Right atrium auricular region (tissue), 2 donors: ENCODE results near the gene IGFBP6. TPM values are rescaled to one million over a fixed set of nuclear protein-coding genes. Genes with fewer than 3 reads are reported as not detected.

ENCODE experiments used
- DNase-seq: peaks from one replicate; pipeline ENCODE4 v3.0.0-alpha.2; 2019; ENCODE audit warnings: low spot score
- H3K27ac ChIP-seq, 2 donors: fragments of 200-600 bp; sonication (generic); 1 replicate in 1 of 2; 2 replicates in 1 of 2; pipeline ENCODE4 v1.5.1; 2016 to 2019
- H3K27me3 ChIP-seq, 2 donors: fragments of 200-600 bp; sonication (generic); one replicate each; pipeline versions ENCODE4 v1.5.1 to v1.6.0; 2017 to 2019
- H3K36me3 ChIP-seq: fragments of 200-600 bp; sonication (generic); one replicate; pipeline ENCODE4 v1.5.1; 2016
- H3K4me1 ChIP-seq, 2 donors: fragments of 200-600 bp; sonication (generic); one replicate each; pipeline versions ENCODE4 v1.5.1 to v1.6.0; 2017 to 2019
- H3K4me3 ChIP-seq, 2 donors: fragments of 200-600 bp; sonication (generic); 1 replicate in 1 of 2; 2 replicates in 1 of 2; pipeline ENCODE4 v1.5.1; 2017 to 2019; ENCODE audit warnings: mild to moderate bottlenecking in 1 of 2, moderate library complexity in 1 of 2
- H3K9me3 ChIP-seq, 2 donors: fragments of 200-600 bp; sonication (generic); one replicate each; pipeline ENCODE4 v1.5.1; 2019
- CTCF ChIP-seq, 2 donors: fragments of 200-600 bp; sonication (generic); IDR thresholded peaks; one replicate each; pipeline ENCODE4 v1.5.1; 2019; ENCODE audit warnings: antibody characterized with exemption in 2 of 2
- total RNA-seq, 2 donors: library from RNA; depleted of rRNA; stranded (reverse); fragments of >200 nt; gene quantifications; one replicate each; pipeline ENCODE4 v1.1.0, GENCODE V29; 2016

The IGFBP6 gene
- total RNA-seq, 2 donors from 2014 or later, result 99.0 to 358 TPM

- DNase-seq, result peak; percentile 58
- H3K4me1 ChIP-seq, result peaks cover 0 to 91% of the 10 kb centered on the region in 2 donors
Observed at GRCh38 chr12:53057816-53058500, 39.5 kb upstream of the IGFBP6 start.

GRCh38 chr12:53058674-53059433, 38.6 kb upstream of the IGFBP6 start:
- peaks cover 0 to 91% of the 10 kb centered on the region in 2 donors for H3K4me1 ChIP-seq
- no peaks in the 10 kb centered on the region for H3K9me3 ChIP-seq
- TF ChIP-seq CTCF (IDR thresholded peaks at IDR 0.05), result no peak
- peaks cover 89% of the 10 kb centered on the region for H3K36me3 ChIP-seq
- H3K27me3 ChIP-seq, result no peaks in the 10 kb centered on the region
- no peak for DNase-seq
- no peak overlapping the region for H3K4me3 ChIP-seq
- H3K27ac ChIP-seq, result peak overlapping the region in 1 of 2 donors; percentile 5

More at GRCh38 chr12:53057816-53058500, 39.5 kb upstream of the IGFBP6 start:
- no peaks in the 10 kb centered on the region for H3K27me3 ChIP-seq
- H3K27ac ChIP-seq, result peak overlapping the region; percentile 5 to 32
- TF ChIP-seq CTCF (IDR thresholded peaks at IDR 0.05), result no peak
- H3K9me3 ChIP-seq, result no peaks in the 10 kb centered on the region
- no peak overlapping the region for H3K4me3 ChIP-seq
- peaks cover 80% of the 10 kb centered on the region for H3K36me3 ChIP-seq

DNA sequence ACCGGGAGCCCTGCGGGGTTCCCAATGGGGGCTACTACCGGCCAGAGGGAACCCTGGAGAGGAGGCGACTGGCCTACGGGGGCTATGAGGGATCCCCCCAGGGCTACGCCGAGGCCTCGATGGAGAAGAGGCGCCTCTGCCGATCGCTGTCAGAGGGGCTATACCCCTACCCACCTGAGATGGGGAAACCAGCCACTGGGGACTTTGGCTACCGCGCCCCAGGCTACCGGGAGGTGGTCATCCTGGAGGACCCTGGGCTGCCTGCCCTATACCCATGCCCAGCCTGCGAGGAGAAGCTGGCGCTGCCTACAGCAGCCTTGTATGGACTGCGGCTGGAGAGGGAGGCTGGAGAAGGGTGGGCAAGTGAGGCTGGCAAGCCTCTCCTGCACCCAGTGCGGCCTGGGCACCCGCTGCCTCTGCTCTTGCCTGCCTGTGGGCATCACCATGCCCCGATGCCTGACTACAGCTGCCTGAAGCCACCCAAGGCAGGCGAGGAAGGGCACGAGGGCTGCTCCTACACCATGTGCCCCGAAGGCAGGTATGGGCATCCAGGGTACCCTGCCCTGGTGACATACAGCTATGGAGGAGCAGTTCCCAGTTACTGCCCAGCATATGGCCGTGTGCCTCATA, 37.9 kb upstream of the IGFBP6 start:
- no peak overlapping the region for H3K4me3 ChIP-seq

DNA sequence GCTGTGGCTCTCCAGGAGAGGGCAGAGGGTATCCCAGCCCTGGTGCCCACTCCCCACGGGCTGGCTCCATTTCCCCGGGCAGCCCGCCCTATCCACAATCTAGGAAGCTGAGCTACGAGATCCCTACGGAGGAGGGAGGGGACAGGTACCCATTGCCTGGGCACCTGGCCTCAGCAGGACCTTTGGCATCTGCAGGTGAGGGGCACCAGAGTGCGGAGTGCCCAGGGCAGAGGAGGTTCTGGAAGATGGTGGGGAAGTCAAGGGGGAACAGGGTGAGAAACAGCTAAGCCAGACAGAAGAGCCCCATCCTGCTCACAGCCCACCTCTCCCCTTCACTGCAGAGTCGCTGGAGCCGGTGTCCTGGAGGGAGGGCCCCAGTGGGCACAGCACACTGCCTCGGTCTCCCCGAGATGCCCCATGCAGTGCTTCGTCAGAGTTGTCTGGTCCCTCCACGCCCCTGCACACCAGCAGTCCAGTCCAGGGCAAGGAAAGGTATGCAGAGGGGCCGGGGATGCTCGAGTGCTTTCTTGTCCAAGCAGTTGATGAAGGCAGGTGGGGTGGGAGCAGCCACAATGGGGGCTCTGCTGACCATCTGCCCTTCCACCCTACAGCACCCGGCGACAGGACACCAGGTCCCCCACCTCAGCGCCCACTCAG, 37.3 kb upstream of the IGFBP6 start:
- Histone ChIP-seq H3K4me3 (no peak overlapping the region), H3K4me1 (peaks cover 0 to 91% of the 10 kb centered on the region in 2 donors), H3K9me3 (no peaks in the 10 kb centered on the region), H3K27ac (peak overlapping the region; percentile 54 to 60), H3K27me3 (no peaks in the 10 kb centered on the region), H3K36me3 (peaks cover 98% of the 10 kb centered on the region)
- no peak for TF ChIP-seq CTCF (IDR thresholded peaks at IDR 0.05)
- DNase-seq, result no peak

More for the DNA sequence above, 37.9 kb upstream of the IGFBP6 start:
- TF ChIP-seq CTCF (IDR thresholded peaks at IDR 0.05), result no peak
- Histone ChIP-seq H3K27me3 (no peaks in the 10 kb centered on the region), H3K9me3 (no peaks in the 10 kb centered on the region), H3K4me1 (peaks cover 0 to 91% of the 10 kb centered on the region in 2 donors), H3K27ac (no peak overlapping the region), H3K36me3 (peaks cover 96% of the 10 kb centered on the region)
- DNase-seq, result no peak

DNA sequence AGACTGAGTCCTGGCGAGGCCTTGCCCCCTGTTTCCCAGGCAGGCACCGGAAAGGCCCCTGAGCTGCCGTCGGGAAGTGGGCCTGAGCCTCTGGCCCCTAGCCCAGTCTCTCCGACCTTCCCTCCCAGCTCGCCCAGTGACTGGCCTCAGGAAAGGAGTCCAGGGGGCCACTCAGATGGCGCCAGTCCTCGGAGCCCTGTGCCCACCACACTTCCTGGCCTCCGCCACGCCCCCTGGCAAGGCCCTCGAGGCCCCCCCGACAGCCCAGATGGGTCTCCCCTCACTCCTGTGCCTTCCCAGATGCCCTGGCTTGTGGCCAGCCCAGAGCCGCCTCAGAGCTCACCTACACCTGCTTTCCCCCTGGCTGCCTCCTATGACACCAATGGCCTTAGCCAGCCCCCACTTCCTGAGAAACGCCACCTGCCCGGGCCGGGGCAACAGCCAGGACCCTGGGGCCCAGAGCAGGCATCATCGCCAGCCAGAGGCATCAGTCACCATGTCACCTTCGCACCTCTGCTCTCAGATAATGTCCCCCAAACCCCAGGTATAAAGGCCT, 36.7 kb upstream of the IGFBP6 start:
- no peak for DNase-seq
- no peak for TF ChIP-seq CTCF (IDR thresholded peaks at IDR 0.05)
- peaks cover 0 to 88% of the 10 kb centered on the region in 2 donors for H3K4me1 ChIP-seq
- H3K27ac ChIP-seq, result peak overlapping the region; percentile 54 to 60
- no peaks in the 10 kb centered on the region for H3K9me3 ChIP-seq
- no peaks in the 10 kb centered on the region for H3K27me3 ChIP-seq
- peaks cover 97% of the 10 kb centered on the region for H3K36me3 ChIP-seq
- no peak overlapping the region for H3K4me3 ChIP-seq
